ENCODE results near the gene ZBTB34.

The ZBTB34 gene

GRCh38 chr9:126932871-126933321 is 72.5 kb downstream of the ZBTB34 start:
- no peak for ATAC-seq

GRCh38 chr9:126933334-126933980 is 73.0 kb downstream of the ZBTB34 start:
- ATAC-seq: no peak

GRCh38 chr9:126934441-126934840 is 74.0 kb downstream of the ZBTB34 start:
- ATAC-seq: no peak

All from activated CD4-positive, CD25-positive, alpha-beta regulatory T cell treated with anti-CD3 and anti-CD28 coated beads, Interleukin-2, amount 50 U/mL, for 24 hours (primary cell).